ENCODE measurements around the gene DBN1.
"Not testable (repeated sequence)": the region's sequence is repeated elsewhere in the genome, so short reads cannot be mapped to it uniquely, and the experiment has no call there.

DBN1 gene

GRCh38 chr5:177490992-177491391 is 17.6 kb upstream of the DBN1 start:
- no peak for DNase-seq (ENCODE audit: low read depth)

- no peak for DNase-seq (ENCODE audit: low read depth)
Measured at GRCh38 chr5:177490311-177490991, 17.0 kb upstream of the DBN1 start.

DNA sequence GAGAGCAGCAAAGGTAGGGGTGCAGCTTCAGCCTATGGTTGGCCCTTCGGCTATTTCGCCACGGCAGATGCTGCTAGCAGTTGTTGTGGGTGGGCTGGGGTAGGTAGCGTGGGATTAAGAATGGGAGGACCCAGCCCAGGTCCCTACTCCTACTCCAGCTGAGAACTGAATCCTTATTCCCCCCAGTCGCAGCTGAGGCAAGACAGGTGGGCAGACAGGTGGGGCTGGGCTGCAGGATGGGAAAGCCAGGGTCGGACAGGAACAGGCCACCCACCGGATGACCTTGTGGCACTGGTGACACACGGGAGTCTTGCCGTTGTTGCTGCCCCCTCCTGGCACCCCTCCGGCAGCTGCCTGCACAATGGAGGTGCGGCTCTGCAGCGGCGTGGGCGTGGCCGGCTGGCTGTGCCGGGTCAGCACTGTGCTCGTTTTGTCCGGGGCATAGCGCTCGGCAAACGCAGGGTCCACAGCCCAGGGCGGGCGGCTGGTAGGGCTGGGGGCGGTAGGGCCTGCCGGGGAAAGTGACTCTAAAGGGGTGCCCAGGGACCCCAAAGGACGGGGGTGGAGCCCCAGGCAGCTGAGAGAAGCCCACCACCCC is 15.8 kb upstream of the DBN1 start:
- no peak for DNase-seq (ENCODE audit: low read depth)

DNA sequence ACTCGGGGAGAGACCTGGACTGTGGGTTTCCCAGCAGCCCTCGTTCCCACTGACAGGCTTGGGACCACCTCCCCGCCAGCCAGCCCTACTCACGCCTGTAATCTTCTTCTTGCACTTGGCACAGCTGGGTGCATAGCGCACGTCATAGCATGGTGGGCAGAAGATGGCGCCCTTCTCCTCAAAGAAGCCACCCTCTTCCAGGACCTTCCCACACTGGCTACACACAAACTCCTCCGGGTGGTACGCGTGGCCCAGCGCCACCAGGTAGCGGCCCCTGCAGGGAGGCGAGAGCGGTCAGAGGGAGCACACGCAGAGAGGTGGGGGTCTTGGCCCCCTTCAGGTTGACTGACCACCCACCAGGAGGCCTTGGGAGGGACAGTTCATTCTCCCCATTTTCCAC is 14.5 kb upstream of the DBN1 start:
- no peak for DNase-seq (ENCODE audit: low read depth)

GRCh38 chr5:177487144-177487543 is 13.7 kb upstream of the DBN1 start:
- DNase-seq (ENCODE audit: low read depth): no peak

DNA sequence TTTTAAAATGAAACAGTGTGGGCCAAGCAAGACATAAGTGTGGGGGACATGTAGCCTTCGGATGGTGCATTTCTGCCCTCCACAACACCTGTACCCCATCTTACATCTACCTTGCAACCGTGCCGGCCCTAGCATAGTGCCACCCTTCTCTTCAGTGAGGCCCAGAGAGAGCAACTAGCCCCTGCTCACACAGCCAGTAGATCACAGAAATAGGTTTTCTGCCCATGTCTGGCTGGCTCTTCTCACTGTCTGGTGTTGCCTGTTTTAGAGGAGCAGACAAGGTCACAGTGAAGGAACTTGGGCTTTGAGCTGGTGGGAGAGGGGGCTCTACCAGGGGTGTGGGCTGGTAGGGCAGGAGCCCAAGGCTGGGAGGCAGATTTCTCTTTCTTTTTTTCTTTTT is 12.8 kb upstream of the DBN1 start:
- DNase-seq (ENCODE audit: low read depth): no peak

DNA sequence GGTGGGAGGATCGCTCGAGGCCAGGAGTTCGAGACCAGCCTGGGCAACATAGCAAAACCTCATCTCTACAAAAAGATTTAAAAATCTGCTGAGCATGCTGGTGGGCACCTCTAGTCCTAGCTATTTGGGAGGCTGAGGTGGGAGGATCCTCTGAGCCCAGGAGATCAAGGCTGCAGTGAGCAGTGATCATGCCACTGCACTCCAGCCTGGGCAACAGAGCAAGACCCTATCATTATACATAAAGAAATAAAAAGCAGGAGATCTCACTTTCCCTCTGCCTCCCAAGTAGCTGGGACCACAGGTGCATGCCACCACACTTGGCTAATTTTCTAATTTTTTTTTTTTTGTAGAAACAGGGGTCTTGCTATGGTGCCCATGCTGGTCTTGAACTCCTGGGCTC is 12.3 kb upstream of the DBN1 start:
- not testable (repeated sequence) for DNase-seq (ENCODE audit: low read depth)

- DNase-seq (ENCODE audit: low read depth): no peak
Measured at GRCh38 chr5:177484902-177485549, 11.6 kb upstream of the DBN1 start.

GRCh38 chr5:177483994-177484901 is 10.8 kb upstream of the DBN1 start:
- no peak for DNase-seq (ENCODE audit: low read depth)

GRCh38 chr5:177483042-177483441 is 9.6 kb upstream of the DBN1 start:
- no peak for DNase-seq (ENCODE audit: low read depth)

DNA sequence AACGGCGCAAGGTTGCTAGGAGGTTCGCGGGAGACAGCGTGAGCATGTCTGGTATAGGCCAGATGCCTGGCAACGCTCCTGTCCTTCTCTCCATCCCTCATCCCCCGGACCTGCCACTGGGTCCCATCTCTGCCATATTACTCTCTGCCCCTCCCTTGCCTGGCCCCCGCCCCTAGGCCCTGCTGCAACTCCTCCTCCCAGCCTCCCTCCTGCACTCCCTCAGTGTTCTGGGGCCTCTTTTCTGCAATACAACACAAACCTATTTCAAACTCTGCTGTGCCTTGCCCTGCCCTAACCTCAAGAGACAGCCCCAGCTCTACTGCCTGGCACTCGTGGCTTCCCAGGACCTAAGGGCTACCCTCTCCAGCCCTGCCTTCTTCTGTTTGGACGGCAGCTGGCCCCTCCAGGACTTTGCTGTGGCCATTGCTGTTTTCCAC is 8.9 kb upstream of the DBN1 start:
- DNase-seq (ENCODE audit: low read depth): no peak

- no peak for DNase-seq (ENCODE audit: low read depth)
Measured at GRCh38 chr5:177479774-177480173, 6.3 kb upstream of the DBN1 start.

GRCh38 chr5:177478711-177479646 is 5.5 kb upstream of the DBN1 start:
- DNase-seq (ENCODE audit: low read depth): no peak

DNA sequence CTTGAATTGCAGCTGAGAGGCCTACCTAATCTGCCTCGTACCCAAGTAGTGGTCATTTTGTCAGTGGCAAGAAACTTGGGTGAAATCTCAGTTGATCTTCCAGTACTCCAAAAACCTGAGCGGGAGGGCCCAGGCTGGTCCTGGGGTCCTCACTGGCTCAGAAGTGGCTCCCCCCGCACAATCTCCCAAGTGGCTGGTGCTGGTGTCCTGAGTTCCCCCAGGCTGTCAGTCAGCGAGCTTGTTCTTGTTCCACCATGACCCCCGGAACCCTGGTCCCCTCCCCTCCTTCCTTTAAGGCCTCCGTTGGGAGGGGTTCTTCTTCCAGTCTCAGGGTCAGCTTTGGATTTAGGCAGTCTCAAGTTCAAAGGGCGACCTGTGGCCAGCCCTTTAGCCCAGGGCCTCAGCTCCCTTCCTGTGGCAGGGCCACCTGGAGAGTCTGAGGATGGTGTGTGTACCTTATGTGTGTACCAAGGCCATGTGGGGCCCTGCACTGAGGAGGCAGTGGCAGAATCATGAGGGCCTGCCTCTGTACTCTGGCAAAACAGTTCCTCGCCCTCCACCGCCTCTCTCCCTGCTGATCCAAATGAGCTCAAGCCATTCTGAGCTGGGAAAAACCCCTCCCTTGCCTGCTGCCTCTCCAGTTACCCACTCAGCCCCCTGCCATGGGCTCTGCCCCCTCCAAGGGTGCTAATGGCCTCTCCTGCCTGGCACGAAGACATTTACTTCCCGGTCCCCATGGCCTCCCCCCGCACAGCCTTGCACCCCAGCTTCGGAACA is 4.5 kb upstream of the DBN1 start:
- no peak for DNase-seq (ENCODE audit: low read depth)

- no peak for DNase-seq (ENCODE audit: low read depth)
Measured at GRCh38 chr5:177476531-177477233, 3.2 kb upstream of the DBN1 start.

- DNase-seq (ENCODE audit: low read depth): no peak
Measured at GRCh38 chr5:177475563-177476427, 2.4 kb upstream of the DBN1 start.

DNA sequence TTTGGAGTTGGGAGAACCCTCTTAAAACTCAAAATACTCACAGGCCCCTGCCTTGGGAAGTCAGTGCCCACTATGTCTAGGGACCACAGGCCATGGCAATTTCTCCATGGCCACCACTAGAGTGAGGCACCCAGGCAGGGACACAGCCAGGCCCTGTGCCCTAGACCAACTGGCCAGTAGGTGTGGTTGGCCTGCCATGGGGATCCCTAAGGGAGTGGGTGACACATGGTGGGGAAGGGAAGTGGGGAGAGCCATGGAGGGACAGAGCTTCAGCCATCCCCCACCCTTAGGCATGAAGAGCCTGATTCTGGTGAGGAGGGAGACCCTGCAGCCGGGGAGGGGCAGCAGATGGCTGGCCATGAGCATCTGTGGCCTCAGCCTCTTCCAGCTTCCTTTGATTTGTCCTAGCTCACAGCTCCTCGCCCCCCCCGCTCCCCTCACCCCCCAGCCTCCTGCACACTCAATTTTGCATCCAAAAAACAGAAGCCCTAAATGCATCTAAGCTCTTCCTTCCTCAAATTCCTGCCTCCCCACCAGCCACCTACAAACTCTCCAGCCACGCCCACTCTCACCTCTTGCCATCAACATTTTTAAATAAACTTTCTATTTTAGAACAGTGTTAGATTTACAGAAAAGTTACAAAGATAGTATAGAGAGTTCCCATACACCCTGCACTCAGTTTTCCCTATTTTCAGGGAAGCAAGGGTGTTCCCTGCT is 1.6 kb upstream of the DBN1 start:
- no peak for DNase-seq (ENCODE audit: low read depth)

GRCh38 chr5:177474002-177474476 is 605 bp upstream of the DBN1 start:
- no peak for DNase-seq (ENCODE audit: low read depth)

Data from GM04503 (cell line).